CD14-positive monocyte (primary cell): ENCODE results near the gene ANKRD39. TPM values are rescaled to one million over a fixed set of nuclear protein-coding genes. Genes with fewer than 3 reads are reported as not detected.

ENCODE experiments used
- DNase-seq, 3 donors: peaks; one replicate each; pipeline ENCODE4 v3.0.0-alpha.2; 2011 to 2022
- H2AFZ ChIP-seq: 2 replicates; pipeline ENCODE4 v1.6.0; 2012; ENCODE audit warnings: mild to moderate bottlenecking, low read depth, low read length, inconsistent platforms; ENCODE audit not compliant: insufficient read depth, poor library complexity, severe bottlenecking
- H3K27ac ChIP-seq, 2 donors: 1 replicate in 1 of 2; 2 replicates in 1 of 2; pipeline ENCODE4 v1.5.1; 2012 to 2013; ENCODE audit warnings: low read length in 2 of 2, control low read depth in 1 of 2, inconsistent platforms in 1 of 2, low read depth in 1 of 2, mild to moderate bottlenecking in 1 of 2
- H3K27me3 ChIP-seq, 2 donors: one replicate each; pipeline versions ENCODE4 v1.6.0 to v1.6.1; 2011 to 2013; ENCODE audit warnings: low read length in 2 of 2; ENCODE audit not compliant: control insufficient read depth in 2 of 2, insufficient read depth in 2 of 2
- H3K36me3 ChIP-seq, 2 donors: replicated peaks in 1 of 2; 1 replicate in 1 of 2; 2 replicates in 1 of 2; pipeline versions ENCODE4 v1.5.1 to v1.6.1; 2012 to 2013; ENCODE audit warnings: low read length in 2 of 2, control low read depth in 1 of 2, inconsistent platforms in 1 of 2, mild to moderate bottlenecking in 1 of 2; ENCODE audit not compliant: insufficient read depth in 2 of 2, control insufficient read depth in 1 of 2
- H3K4me1 ChIP-seq, 2 donors: 1 replicate in 1 of 2; 2 replicates in 1 of 2; pipeline versions ENCODE4 v1.5.1 to v1.6.1; 2012 to 2013; ENCODE audit warnings: low read length in 2 of 2, control low read depth in 1 of 2, inconsistent platforms in 1 of 2, mild to moderate bottlenecking in 1 of 2, moderate library complexity in 1 of 2; ENCODE audit not compliant: insufficient read depth in 2 of 2, control insufficient read depth in 1 of 2
- H3K4me2 ChIP-seq: replicated peaks from 2 replicates; pipeline ENCODE3; 2012; ENCODE audit warnings: low read length, moderate library complexity, mild to moderate bottlenecking; ENCODE audit not compliant: poor library complexity, severe bottlenecking; ENCODE audit errors: extremely low read depth
- H3K4me3 ChIP-seq, 3 experiments: fragments of 200-600 bp in 1 of 3; sonication (generic) in 1 of 3; replicated peaks in 1 of 3; 1 replicate in 2 of 3; 2 replicates in 1 of 3; pipeline ENCODE4 v1.5.1; 2011 to 2013; ENCODE audit warnings: low read length in 3 of 3, mild to moderate bottlenecking in 3 of 3, control low read depth in 2 of 3, low read depth in 2 of 3, inconsistent platforms in 1 of 3, moderate library complexity in 1 of 3
- H3K79me2 ChIP-seq: 2 replicates; pipeline ENCODE4 v1.6.0; 2012; ENCODE audit warnings: mild to moderate bottlenecking, control low read depth, inconsistent platforms, low read length, moderate library complexity; ENCODE audit not compliant: insufficient read depth
- H3K9ac ChIP-seq: 2 replicates; pipeline ENCODE4 v1.6.0; 2017; ENCODE audit warnings: low read length, mild to moderate bottlenecking; ENCODE audit not compliant: insufficient read depth, poor library complexity, severe bottlenecking
- H3K9me3 ChIP-seq, 2 donors: replicated peaks in 1 of 2; 1 replicate in 1 of 2; 2 replicates in 1 of 2; pipeline versions ENCODE4 v1.5.1 to v1.6.1; 2012 to 2013; ENCODE audit warnings: low read length in 2 of 2, control low read depth in 1 of 2; ENCODE audit not compliant: control insufficient read depth in 1 of 2, insufficient read depth in 1 of 2
- H4K20me1 ChIP-seq: 2 replicates; pipeline ENCODE4 v1.6.0; 2012; ENCODE audit warnings: mild to moderate bottlenecking, low read length, control low read depth, moderate library complexity; ENCODE audit not compliant: insufficient read depth
- H3K27ac Mint-ChIP-seq, 7 donors: one replicate each; pipeline ENCODE4 v1.8.0; 2020; ENCODE audit warnings: mild to moderate bottlenecking in 7 of 7, mixed read lengths in 7 of 7, moderate library complexity in 6 of 7, inconsistent platforms in 2 of 7
- H3K27me3 Mint-ChIP-seq, 3 donors: one replicate each; pipeline ENCODE4 v1.8.0; 2021 to 2022; ENCODE audit warnings: low read depth in 3 of 3, mild to moderate bottlenecking in 3 of 3, mixed read lengths in 3 of 3, moderate library complexity in 3 of 3, inconsistent platforms in 1 of 3
- H3K36me3 Mint-ChIP-seq, 2 donors: one replicate each; pipeline ENCODE4 v1.8.0; 2020; ENCODE audit warnings: mixed read lengths in 2 of 2, inconsistent platforms in 1 of 2, mild to moderate bottlenecking in 1 of 2
- H3K4me1 Mint-ChIP-seq: one replicate; pipeline ENCODE4 v1.8.0; 2020; ENCODE audit warnings: mild to moderate bottlenecking, mixed read lengths
- H3K4me3 Mint-ChIP-seq, 2 donors: one replicate each; pipeline ENCODE4 v1.8.0; 2020; ENCODE audit warnings: mild to moderate bottlenecking in 2 of 2, mixed read lengths in 2 of 2, moderate library complexity in 1 of 2
- H3K9me3 Mint-ChIP-seq, 7 donors: one replicate each; pipeline ENCODE4 v1.8.0; 2020 to 2022; ENCODE audit warnings: mixed read lengths in 7 of 7, mild to moderate bottlenecking in 6 of 7, moderate library complexity in 6 of 7, inconsistent platforms in 2 of 7
- WGBS: methylation state at CpG from one replicate; pipeline ENCODE4 v1.1.5; 2013; ENCODE audit warnings: missing lambda C conversion rate; ENCODE audit not compliant: insufficient coverage; 5-methylcytosine and 5-hydroxymethylcytosine counted together
- intact Hi-C, 2 donors: fragments of 100-400 bp; cut with micrococcal nuclease; formaldehyde crosslinking; loops; one replicate each; pipeline versions ENCODE4 v1.15.0 to v1.15.1; 2023
- polyA plus RNA-seq, 3 donors: library from polyadenylated mRNA; depleted of rRNA in 1 of 3; unstranded in 2 of 3; stranded (reverse) in 1 of 3; fragments of 300-500 nt in 2 of 3; fragments of >200 nt in 1 of 3; fragmentation: Illumina TruSeq in 2 of 3; gene quantifications; 1 replicate in 2 of 3; 2 replicates in 1 of 3; pipeline ENCODE4 v1.2.3, GENCODE V29; 2012 to 2021
- TF ChIP-seq, protein P1 (sequence below): fragments of 200-600 bp; IDR thresholded peaks from one replicate; pipeline ENCODE4 v1.8.0; 2022; ENCODE audit warnings: antibody characterized with exemption, mild to moderate bottlenecking

Gene ANKRD39
- polyA plus RNA-seq, 3 donors = 6.2 to 9.7 (median 9.0) TPM

GRCh38 chr2:96847586-96847985 is 10.2 kb downstream of the ANKRD39 start:
- Histone ChIP-seq H3K4me1 (no peaks in the 10 kb centered on the region), H3K36me3 (peaks cover 24 to 52% of the 10 kb centered on the region in 2 donors), H3K9me3 (no peaks in the 10 kb centered on the region), H3K79me2 (no peaks in the 10 kb centered on the region), H3K27ac (no peak overlapping the region), H3K4me2 (no peak overlapping the region), H3K4me3 (no peak overlapping the region), H3K27me3 (no peaks in the 10 kb centered on the region), H3K9ac (no peak overlapping the region), H2AFZ (no peak overlapping the region), H4K20me1 (no peaks in the 10 kb centered on the region)
- no peak overlapping the region for H3K4me3 Mint-ChIP-seq
- peaks cover 0 to 1% (median 0%) of the 10 kb centered on the region in 7 donors for H3K9me3 Mint-ChIP-seq
- peaks cover 1 to 2% (median 1%) of the 10 kb centered on the region in 3 donors for H3K27me3 Mint-ChIP-seq
- DNase-seq = no peak
- peaks cover 4% of the 10 kb centered on the region for H3K4me1 Mint-ChIP-seq
- intact Hi-C loops = no loop called here
- TF ChIP-seq, protein P1, sequence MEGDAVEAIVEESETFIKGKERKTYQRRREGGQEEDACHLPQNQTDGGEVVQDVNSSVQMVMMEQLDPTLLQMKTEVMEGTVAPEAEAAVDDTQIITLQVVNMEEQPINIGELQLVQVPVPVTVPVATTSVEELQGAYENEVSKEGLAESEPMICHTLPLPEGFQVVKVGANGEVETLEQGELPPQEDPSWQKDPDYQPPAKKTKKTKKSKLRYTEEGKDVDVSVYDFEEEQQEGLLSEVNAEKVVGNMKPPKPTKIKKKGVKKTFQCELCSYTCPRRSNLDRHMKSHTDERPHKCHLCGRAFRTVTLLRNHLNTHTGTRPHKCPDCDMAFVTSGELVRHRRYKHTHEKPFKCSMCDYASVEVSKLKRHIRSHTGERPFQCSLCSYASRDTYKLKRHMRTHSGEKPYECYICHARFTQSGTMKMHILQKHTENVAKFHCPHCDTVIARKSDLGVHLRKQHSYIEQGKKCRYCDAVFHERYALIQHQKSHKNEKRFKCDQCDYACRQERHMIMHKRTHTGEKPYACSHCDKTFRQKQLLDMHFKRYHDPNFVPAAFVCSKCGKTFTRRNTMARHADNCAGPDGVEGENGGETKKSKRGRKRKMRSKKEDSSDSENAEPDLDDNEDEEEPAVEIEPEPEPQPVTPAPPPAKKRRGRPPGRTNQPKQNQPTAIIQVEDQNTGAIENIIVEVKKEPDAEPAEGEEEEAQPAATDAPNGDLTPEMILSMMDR = no peak
- WGBS = 88% methylated on average over 8 of the region's 10 CpGs
- peak overlapping the region in 2 of 7 donors; percentile 23 for H3K27ac Mint-ChIP-seq
- H3K36me3 Mint-ChIP-seq = peaks cover 31 to 65% of the 10 kb centered on the region in 2 donors

DNA sequence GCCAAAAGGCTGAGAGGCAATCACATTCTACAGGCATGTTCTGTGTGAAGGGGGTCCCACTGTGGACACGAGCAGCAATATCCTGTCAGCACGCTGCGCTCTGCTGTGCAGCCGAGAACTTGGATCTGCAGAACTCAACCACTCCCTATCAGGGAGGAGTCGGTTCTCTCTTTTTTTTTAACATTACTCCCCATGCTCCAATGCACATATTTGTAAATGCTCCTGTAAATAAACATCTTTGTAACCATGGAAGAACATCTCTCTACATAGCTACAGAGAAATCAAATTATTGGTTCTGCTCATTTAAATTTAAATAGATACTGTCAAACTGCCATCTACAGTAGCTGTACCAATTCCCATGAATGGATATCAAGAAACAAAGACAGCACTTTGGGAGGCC is 11.0 kb downstream of the ANKRD39 start:
- no peaks in the 10 kb centered on the region for H4K20me1 ChIP-seq
- Mint-ChIP-seq H3K4me3 (no peak overlapping the region), H3K27ac (no peak overlapping the region), H3K27me3 (peaks cover 1 to 2% (median 1%) of the 10 kb centered on the region in 3 donors), H3K4me1 (peaks cover 4% of the 10 kb centered on the region), H3K36me3 (peaks cover 28 to 60% of the 10 kb centered on the region in 2 donors), H3K9me3 (no peaks in the 10 kb centered on the region)
- TF ChIP-seq, protein P1 = no peak
- peaks cover 24 to 44% of the 10 kb centered on the region in 2 donors for H3K36me3 ChIP-seq
- DNase-seq = no peak
- no peak overlapping the region for H2AFZ ChIP-seq
- WGBS = no CpG with 5 or more reads among the region's 5 CpGs
- no peak overlapping the region for H3K9ac ChIP-seq
- H3K9me3 ChIP-seq = no peaks in the 10 kb centered on the region
- no peak overlapping the region for H3K4me2 ChIP-seq
- no peaks in the 10 kb centered on the region for H3K27me3 ChIP-seq
- no peak overlapping the region for H3K4me3 ChIP-seq
- intact Hi-C loops = no loop called here
- no peaks in the 10 kb centered on the region for H3K4me1 ChIP-seq
- H3K27ac ChIP-seq = no peak overlapping the region
- H3K79me2 ChIP-seq = no peaks in the 10 kb centered on the region
